ENCODE results near the gene RBM11.
A peak's percentile ranks its signal among the peaks of the same experiment; 100 is the strongest.
"Not testable (repeated sequence)": the region's sequence is repeated elsewhere in the genome, so short reads cannot be mapped to it uniquely, and the experiment has no call there.

Gene RBM11, protein sequence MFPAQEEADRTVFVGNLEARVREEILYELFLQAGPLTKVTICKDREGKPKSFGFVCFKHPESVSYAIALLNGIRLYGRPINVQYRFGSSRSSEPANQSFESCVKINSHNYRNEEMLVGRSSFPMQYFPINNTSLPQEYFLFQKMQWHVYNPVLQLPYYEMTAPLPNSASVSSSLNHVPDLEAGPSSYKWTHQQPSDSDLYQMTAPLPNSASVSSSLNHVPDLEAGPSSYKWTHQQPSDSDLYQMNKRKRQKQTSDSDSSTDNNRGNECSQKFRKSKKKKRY

DNA sequence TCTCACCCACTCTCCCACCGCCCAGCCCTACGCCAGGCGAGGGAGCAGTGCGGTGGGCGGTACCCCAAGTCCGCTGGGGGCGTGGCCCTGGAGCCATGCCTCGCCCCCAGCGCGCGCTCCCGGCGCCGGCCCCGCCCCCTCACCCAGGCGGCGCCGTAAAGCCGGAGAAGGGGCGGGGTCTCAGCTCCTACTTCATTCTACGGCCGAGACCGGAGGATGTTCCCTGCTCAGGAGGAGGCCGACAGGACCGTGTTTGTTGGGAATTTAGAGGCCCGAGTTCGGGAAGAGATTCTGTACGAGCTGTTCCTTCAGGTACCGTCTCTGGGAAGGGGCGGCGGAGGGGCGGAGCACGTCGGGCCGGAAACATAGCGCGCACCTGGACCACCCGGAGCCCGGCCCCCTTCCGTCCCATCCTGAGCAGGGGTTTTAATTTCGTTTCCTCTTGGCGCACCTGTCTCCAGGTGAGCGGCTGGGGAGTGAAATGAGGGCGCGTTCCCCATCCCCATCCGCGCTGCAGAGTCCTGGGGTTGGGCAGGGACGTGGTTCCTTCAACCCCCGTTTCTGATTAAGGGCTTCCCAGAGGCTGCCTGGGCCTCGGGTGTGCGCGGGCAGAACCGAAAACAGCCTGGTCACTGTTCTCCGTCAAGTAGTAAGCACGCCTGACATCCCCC, at the start of gene RBM11:
RBM11 (plus strand) TSS at position 187 of the 671 bp plus-strand sequence; CDS start at position 217, 30 bp downstream.
- DNase-seq: peak; percentile 53

DNA sequence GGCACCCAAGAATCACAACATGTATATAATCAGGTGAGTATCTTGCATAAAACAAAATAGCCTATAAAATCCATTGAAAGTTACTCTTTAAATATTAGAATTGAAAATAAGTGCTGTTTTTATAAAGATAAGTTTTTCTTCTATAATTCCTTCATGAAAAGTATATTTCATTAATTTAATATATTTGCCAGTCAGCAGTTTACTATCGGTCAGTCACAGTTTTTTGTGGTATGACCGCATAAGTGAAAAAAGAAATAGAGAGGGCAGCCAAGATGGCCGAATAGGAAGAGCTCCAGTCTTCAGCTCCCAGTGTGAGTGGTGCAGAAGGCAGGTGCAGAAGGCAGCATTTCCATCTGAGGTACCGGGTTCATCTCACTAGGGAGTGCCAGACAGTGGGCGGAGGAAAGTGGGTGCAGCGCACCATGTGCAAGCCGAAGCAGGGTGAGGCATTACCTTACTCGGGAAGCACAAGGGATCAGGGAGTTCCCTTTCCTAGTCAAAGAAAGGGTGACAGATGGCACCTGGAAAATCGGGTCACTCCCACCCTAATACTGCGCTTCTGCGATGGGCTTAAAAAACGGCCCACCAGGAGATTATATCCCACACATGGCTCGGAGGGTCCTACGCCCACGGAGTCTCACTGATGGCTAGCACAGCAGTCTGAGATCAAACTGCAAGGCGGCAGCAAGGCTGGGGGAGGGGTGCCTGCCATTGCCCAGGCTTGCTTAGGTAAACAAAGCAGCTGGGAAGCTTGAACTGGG, 49.3 kb upstream of the RBM11 start:
- not testable (repeated sequence) for DNase-seq

DNA sequence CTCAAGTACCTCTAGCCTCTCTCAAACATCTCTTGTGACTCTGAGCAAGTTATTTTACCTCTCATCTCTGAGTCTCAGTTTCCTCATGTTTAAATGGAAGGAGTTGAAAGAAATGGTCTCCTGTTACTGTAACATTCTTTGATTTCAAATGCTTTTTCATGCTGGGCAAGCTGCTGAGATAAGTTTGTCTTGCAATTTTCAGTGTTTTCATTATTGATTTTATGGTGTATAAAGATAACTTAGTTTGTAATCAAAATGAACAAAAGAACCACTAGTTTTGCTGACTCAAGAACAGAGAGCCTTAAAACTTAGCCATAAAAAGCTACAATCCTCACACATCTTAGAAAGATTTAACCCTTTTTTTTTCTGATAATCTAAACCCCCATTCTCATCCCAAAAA, 9.7 kb upstream of the RBM11 start:
- DNase-seq: no peak

DNA sequence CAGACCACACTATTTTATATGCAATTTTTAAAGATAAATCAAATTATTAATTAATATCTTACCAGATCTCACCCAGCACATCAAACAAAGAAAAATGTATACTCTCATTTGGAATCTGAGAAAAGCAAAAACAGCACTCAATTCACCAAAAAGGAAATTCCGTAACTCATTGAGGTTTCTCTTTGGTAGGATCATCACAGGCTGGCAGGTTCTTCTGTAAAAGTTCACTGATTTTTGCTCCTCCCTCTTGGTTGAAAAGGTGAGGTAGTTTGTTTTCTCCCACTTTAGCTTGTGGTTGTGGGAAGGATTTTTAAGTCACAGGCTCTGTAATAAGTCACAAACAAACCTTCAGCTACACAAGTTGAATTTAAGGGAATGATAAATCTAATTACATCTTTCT, 5.2 kb upstream of the RBM11 start, which contains the start of gene LIPI:
LIPI (minus strand) TSS at position 218 of the 400 bp plus-strand sequence; CDS start at position 108, 110 bp downstream.
- no peak for DNase-seq

DNA sequence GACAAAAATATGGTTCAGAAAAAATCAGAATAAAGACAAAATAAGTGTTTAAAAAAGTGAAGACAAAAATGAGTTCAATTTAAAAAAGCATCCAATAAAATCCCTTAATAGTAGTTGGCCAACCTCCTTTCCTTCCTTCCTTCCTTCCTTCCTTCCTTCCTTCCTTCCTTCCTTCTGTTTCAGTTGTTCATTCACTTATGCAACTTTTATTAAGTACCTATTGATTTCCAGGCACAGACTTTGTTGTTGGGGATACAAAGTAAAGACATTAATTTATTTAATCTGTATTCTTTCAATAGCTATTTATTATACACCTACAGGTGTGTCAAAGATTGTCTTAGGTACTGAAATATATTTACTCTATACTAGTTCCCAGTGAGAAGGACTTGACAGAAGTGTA, 2.8 kb upstream of the RBM11 start:
- no peak for DNase-seq

DNA sequence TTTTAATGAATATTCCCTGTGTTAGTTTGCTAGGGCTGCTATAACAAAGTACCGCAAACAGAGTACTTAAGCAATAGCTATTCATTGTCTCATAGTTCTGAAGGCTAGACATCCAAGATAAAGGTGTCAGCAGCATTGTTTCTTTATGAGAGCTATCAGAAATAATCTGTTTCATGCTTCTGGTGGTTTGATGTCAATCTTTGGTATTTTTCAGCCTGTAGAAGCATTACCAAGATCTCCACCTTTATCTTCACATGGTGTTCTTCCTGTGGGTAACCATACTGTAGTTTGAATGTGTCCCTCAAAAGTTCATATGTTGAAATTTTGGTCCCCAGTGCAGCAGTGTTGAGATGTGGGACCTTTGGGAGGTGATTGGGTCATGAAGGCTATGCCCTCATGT, 7.4 kb downstream of the RBM11 start:
- DNase-seq: no peak

DNA sequence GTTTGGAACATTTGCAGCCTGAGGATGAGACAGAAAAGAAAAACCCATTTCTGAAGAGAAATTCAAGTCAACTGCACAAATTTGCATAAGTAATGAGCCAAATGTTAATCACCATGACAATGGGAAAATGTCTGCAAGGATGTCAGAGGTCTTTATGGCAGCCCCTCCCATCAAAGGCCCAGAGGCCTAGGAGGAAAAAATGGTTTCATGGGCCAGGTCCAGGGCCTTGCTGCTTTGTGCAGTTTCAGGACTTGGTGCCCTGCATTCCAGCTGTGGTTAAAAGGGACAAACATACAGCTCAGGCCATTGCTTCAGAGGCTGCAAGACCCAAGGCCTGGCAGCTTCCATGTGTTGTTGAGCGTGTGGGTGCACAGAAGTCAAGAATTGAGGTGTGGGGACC, 13.4 kb downstream of the RBM11 start:
- DNase-seq: no peak

DNA sequence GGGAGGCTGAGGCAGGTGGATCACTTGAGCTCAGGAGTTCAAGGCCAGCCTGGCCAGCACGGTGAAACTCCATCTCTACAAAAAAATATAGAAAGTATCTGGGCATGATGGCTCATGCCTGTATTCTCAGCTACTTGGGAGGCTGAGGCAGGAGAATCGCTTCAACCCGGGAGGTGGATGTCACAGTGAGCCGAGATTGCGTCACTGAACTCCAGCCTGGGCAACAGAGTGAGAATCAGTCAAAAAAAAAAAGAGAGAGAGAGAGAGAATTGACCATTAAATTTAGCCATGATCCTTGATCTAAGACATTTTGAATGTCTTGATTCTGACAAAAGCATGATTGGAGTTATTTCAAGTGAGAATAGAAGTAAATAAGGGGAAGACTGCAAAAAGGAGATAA, 19.1 kb downstream of the RBM11 start:
- no peak for DNase-seq

DNA sequence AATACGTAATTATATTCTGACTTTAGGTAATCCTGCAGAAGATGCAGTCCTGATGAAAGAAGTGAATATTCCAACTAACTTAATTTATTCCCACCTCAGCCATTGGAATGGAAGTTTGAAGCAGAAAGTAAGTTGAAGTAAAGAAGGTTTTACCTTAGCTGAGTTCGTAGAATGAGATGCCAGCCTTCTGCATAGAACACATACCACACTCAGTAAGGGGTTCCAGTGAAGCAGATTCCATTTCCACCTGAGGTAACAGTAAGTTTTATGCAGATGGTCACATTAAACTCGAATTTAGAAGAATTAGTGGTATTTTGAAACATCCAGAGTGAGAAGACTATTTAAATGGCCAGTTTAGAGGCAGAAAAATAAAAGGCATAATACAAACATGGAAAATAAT, 20.2 kb downstream of the RBM11 start:
- DNase-seq: no peak

DNA sequence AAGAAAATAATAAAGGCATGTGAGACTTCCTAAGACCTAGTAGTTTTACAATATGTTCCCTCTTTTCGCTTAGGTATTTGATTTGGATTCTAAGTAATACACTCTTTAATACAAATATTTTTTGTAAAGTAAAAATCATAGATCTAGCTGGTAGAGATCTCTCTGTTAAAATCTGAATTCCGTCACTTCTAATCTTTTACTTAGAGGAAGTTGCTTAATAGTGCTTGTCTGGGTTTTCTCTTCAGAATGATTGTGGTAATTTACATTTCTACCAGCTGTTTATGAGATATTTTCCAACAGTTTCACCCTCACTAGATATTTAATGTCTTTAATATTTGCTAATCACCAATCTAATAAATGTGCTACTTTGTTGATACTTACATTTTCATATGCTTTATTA, 23.3 kb downstream of the RBM11 start:
- DNase-seq: no peak

DNA sequence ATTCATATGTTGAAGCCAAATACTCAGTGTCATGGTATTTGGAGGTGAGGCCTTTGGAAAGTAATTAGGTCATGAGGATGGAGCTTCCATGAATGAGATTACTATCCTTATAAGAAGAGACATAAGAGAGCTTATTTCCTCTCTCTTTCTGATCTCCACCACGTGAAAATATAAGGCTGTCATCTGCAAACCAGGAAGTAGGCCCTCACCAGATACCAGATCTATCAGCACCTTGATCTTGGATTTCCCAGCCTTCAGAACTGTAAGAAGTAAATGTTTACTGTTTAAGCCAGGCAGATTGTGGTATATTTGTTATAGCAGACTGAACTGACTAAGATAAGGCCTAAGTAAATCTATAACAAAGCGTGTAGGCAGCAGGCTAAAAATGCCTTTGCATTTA, 25.3 kb downstream of the RBM11 start:
- no peak for DNase-seq

DNA sequence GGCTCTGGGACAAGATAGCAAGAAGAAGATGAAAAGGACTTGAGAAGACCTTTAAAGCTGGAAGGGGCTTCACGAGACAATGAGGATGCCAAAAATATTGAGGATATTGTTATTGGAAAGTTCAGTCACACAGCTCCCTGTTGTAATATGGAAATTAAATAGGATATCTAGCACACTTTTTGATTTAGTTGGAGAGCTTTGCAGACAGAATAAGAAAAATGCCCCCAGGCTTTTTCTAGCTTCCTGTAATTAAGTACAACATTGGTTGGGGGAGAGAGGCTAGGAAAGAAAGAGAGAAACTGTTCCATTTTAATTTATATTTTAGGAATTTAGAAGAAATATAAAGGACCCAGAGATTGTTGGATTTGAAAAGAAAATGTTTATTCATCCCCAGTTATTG, 27.5 kb downstream of the RBM11 start:
- no peak for DNase-seq

DNA sequence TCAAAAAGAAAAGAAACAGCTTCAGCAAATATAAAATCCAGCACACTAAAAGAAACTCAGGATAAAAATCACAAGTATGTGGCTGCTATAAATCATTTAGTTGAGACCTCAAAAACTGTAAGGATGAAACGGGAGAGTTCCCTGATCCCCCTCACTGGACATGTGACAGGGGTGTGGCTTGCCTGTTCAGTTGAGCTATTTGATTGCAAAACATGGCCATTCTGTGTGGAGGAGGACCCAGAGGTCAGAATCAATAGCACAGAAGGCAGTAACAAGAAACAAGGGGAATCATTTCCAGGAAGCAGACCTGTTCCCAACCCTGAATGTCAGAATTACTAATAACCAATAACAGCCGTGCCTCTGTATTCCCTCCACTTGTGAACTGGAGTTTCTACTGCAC, 27.9 kb downstream of the RBM11 start:
- no peak for DNase-seq

DNA sequence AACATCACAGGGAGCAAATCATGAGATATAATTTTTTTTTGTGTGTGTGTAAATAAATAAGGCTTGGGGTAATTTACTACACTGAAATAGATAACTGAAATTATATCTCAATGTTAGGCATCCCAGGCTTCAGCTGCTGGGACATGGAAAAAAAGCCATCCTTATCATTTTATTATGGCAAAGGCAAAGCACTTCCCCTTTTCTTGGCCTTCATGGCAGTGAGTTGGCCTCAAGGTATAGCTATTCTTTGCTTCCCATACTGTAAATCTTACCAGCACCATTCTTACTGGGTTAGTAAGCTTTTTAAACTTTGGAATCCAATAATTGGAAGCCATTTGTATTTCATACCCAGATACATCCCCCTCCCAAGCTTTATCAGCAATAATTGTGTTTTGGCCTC, 29.0 kb downstream of the RBM11 start:
- no peak for DNase-seq

DNA sequence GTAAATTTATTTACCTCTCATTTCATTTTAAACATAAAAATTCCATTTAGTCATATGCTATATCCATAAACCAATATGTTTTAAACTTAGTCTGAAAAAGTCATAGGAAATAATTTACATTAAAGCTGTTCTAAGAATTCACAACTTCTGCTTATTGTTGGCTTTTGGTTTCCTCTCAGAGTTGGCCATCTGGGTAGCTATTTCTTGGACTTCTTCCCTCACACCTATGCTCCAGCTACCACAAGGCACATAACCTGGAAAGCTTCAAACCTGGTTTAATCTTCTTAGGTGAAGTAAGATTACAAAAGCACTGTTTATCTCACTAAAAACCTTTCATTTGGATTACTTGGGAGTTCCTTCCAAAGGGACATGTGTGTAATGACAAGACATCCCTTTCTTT, 29.8 kb downstream of the RBM11 start:
- no peak for DNase-seq

DNA sequence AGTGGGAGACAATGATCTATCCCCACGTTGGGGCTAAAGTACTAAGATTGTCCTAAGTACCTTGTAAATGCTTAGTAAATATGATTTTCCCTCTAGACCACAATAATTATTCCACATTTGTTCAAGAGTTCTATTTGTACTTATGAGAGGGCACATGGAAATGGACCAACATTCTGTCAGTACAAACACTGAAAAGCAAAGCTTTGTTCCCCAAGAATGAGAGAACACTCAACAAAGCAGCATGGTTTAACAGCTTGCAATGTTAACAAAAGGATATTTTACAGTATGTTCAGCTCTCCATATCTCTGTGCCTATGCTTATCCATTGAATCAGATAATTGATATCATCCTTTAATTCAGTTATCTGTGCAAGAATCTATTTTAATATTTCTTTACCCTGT, 35.4 kb downstream of the RBM11 start:
- no peak for DNase-seq

DNA sequence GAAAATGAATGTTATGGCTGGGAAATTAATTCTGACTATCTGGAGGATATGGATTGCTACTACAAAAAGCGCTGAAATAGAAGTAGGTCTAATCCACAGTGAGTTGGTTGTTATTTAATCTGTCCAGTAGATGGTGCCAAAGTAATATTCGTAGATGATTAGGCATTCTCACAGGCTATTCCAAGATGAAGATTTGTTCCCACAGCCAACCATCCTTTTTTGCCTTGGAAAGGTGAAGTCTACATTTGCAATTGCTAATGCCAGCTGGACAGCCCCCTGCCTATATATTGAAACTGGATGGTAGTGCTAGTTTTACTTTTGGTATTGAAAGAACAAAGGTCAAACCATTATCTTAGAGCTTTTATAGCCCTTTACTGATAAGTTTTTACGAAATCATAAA, 43.8 kb downstream of the RBM11 start:
- DNase-seq: peak; percentile 64

DNA sequence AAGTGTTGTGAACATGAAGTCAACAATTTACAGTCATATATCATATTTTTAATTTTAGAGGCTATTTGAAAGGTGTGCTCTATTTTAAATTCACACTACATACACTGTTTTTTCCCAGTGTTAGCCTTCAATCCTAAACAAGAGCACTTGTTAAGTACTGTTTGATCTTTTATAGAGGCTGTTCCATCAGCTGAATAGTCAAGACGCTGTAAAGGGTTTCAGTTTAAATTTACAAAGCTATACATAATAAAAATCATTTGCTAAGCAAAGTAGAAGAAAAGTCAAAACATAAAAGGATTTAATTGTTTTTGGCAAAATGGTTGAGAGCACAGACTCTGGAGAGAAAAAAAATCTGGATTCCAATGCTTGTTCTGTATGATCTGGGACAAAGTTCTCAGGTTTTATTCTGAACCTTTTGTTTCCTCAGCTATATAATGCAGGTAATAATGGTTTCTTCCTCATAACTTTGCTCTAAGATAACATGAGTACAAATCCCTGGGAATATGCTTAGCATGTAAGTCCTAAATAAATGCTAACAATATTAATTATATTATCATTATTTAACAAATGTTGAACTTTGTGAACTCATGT, 44.3 kb downstream of the RBM11 start:
- DNase-seq: no peak

DNA sequence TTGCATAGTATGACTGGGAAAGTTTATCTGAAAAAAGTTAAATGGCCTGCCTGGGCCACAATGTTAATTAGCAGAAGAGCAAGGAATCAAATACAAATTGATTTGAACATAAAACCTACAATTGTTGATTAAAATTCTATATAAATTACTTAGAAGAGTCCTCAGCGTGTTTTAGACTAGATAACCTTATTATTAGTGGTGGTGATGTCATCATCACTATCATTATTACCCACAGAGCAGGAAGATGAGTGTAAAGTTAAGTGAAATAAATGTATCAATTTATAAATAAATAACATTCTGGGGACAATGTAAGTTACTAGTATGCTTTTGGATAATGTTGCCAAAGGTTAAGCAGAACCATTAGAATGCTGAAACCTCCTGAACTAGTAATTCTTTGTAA, 46.1 kb downstream of the RBM11 start:
- no peak for DNase-seq

DNA sequence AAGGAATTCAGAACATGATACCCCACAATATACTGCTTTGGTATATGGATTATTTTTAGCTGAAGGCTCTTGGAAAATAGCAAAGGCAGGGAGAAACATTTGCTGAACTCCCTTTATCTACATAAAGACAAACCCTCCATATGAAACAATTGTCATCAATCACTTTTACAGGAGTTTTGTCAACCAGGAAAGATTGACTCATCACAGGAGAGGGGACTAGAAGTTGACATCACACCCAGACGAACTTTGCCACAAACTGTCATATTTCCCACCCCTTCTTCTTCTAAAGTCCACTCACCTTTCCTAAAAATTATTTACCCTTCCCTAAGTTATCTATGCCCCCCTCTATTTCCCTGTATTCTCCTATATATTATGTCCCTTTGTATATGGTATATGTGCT, 47.9 kb downstream of the RBM11 start:
- no peak for DNase-seq

DNA sequence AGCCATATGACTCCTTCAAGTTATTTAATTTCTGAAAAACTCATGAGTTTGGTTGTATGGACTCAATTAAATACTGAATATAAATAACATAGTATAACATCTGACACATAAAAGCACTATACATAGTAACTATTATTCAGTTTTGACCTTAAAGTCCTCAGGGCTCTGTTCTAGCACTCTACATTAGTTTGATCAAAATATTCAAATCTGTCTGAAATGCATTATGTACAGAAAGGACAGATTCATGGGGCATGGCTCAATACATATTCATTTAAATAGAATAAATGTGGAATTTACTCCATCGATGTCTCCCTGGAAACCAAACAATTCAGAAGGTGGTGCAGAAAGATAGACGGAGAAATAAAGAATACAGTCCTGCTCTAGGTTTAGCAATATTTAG, 49.1 kb downstream of the RBM11 start:
- DNase-seq: no peak

DNA sequence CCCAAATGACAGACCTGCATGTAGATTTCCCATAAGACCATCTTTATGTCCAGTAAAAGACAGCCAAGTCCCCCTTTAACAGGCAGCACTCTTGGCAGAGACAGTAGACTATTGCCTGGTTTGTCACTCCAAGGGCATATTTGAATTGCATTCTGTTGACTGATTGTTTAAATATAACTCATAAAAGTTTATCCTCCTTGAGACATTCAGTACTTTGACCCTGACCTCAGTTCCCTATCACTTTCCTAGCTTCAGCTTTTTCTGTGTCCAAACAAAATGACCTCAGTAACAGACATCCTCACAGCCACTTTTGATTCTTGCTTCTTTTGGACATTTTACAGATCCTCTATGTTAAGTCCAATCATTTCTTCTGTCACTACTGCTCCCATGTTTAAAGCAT, 51.1 kb downstream of the RBM11 start:
- DNase-seq: no peak

DNA sequence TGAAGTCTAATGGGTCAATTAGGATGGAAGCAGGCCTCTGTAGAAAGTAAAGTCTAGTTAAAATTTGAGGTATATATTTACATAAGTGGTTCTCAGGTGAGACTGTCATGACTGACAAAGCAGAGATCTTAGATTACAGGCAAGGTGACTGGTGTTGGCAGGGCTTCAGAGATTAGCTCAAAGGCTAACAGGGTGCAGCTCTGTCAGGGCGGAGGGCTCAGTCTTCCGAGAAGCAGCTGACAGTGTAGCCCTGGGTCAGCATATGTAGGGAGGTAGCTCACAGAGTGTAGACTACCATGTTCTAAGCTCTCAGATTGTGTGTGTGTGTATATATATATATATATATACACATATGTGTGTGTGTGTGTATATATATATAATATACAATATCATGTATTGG, 54.7 kb downstream of the RBM11 start:
- no peak for DNase-seq

DNA sequence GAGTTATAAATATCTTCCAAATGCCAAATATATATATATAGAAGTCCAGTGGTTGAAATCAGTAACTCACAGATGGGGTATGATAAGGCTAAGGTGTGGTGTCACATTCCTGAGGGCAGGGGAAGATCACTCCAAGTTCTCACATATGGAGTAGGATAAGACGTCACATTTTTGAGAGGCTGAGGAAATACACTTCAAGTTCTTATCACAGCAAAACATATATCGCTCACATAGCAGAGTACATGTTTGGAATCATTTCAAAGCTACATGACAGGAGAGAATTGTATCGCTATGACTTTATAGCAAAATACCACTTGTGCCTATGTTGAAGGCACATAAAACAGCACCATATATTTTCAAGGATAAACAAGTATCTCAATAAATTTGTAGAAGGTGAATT, 55.1 kb downstream of the RBM11 start:
- DNase-seq: no peak
